ENCODE results near the gene BAIAP3. TPM values are rescaled to one million over a fixed set of nuclear protein-coding genes. Genes with fewer than 3 reads are reported as not detected.

BAIAP3 gene
- total RNA-seq, 1 experiment from 2014 or later, result 6.8 TPM

GRCh38 chr16:1377406-1378010, 44.1 kb downstream of the BAIAP3 start:
- Histone ChIP-seq H4K20me1 (ENCODE audit: control insufficient read depth, insufficient read depth, insufficient read length) (no peaks in the 10 kb centered on the region), H3K27me3 (ENCODE audit: insufficient read depth, low read length) (no peaks in the 10 kb centered on the region), H3K79me2 (ENCODE audit: insufficient read depth, low read length) (peaks cover 3% of the 10 kb centered on the region; the same call in 1 of the 2 replicates), H3K23ac (ENCODE audit: insufficient read length, low read depth, low read length) (no peak overlapping the region), H3K4me1 (ENCODE audit: insufficient read depth, low read length) (no peaks in the 10 kb centered on the region), H2BK5ac (ENCODE audit: insufficient read length, low read length) (no peak overlapping the region), H2AK5ac (ENCODE audit: insufficient read length, low read length) (no peak overlapping the region), H3K27ac (ENCODE audit: insufficient read length, low read depth, low read length) (no peak overlapping the region), H4K8ac (replicated peaks; ENCODE audit: insufficient read length, low read depth, low read length) (no peak overlapping the region), H3K9ac (ENCODE audit: extremely low read depth, insufficient read length, low read length) (no peak overlapping the region), H3T11ph (ENCODE audit: low read length) (no peak overlapping the region), H4K5ac (ENCODE audit: insufficient read length, low read depth, low read length) (no peak overlapping the region), H2BK120ac (ENCODE audit: low read depth, low read length, poor library complexity, severe bottlenecking) (no peak overlapping the region), H3K56ac (ENCODE audit: insufficient read length, low read depth, low read length) (no peak overlapping the region), H2BK12ac (ENCODE audit: insufficient read length, low read depth, low read length) (no peak overlapping the region), H3K23me2 (ENCODE audit: insufficient read length, low read depth, low read length, poor library complexity, severe bottlenecking) (peaks cover 20% of the 10 kb centered on the region), H3K18ac (ENCODE audit: insufficient read length, low read depth, low read length) (no peak overlapping the region), H3K14ac (ENCODE audit: insufficient read depth, low read length) (no peak overlapping the region; the same call in 1 of the 2 replicates), H3K79me1 (ENCODE audit: insufficient read depth, low read depth, low read length, poor library complexity, severe bottlenecking) (peaks cover 5% of the 10 kb centered on the region), H2BK15ac (ENCODE audit: low read depth, low read length) (no peak overlapping the region), H4K91ac (ENCODE audit: insufficient read length, low read depth, low read length) (no peak overlapping the region), H2BK20ac (ENCODE audit: low read depth, low read length, poor library complexity, severe bottlenecking) (no peak overlapping the region), H2AFZ (ENCODE audit: low read length) (no peak overlapping the region), H3K9me3 (ENCODE audit: control insufficient read depth, low read depth, low read length) (no peaks in the 10 kb centered on the region), H3K4me2 (ENCODE audit: insufficient read depth, insufficient read length, low read length) (peak overlapping the region; percentile 89), H3K4ac (ENCODE audit: low read depth, low read length) (no peak overlapping the region)
- Mint-ChIP-seq H3K4me1 (peaks cover 18 to 19% of the 10 kb centered on the region in 2 experiments), H3K9me3 (no peaks in the 10 kb centered on the region; a peak in 1 of 5 replicates), H3K4me3 (peak overlapping the region; percentile 80 to 85), H3K27me3 (ENCODE audit: low read depth) (no peaks in the 10 kb centered on the region; the same call in 1 of the 2 replicates), H3K27ac (peak overlapping the region in 1 of 3 experiments; percentile 35; a peak in 1 of 7 replicates), H3K36me3 (ENCODE audit: insufficient read depth in 1 of 3, low read depth in 3 of 3) (peaks cover 3 to 14% (median 4%) of the 10 kb centered on the region in 3 experiments)
- WGBS (ENCODE audit: extremely low coverage, insufficient read length, low lambda C conversion rate), result no CpG with 5 or more reads among the region's 10 CpGs
- no peak for DNase-seq
- TF ChIP-seq, protein P1, sequence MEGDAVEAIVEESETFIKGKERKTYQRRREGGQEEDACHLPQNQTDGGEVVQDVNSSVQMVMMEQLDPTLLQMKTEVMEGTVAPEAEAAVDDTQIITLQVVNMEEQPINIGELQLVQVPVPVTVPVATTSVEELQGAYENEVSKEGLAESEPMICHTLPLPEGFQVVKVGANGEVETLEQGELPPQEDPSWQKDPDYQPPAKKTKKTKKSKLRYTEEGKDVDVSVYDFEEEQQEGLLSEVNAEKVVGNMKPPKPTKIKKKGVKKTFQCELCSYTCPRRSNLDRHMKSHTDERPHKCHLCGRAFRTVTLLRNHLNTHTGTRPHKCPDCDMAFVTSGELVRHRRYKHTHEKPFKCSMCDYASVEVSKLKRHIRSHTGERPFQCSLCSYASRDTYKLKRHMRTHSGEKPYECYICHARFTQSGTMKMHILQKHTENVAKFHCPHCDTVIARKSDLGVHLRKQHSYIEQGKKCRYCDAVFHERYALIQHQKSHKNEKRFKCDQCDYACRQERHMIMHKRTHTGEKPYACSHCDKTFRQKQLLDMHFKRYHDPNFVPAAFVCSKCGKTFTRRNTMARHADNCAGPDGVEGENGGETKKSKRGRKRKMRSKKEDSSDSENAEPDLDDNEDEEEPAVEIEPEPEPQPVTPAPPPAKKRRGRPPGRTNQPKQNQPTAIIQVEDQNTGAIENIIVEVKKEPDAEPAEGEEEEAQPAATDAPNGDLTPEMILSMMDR (conservative IDR thresholded peaks at IDR 0.05), result no peak

Data from H9 (cell line).